Neural cell (in vitro differentiated cells): Measurements from ENCODE around the gene NUP210L. TPM values are rescaled to one million over a fixed set of nuclear protein-coding genes. Genes with fewer than 3 reads are reported as not detected.

ENCODE experiments used
- H2AFZ ChIP-seq: fragments of 200-600, 300-800 bp; sonication (generic), shearing (Covaris generic); 2 replicates; pipeline ENCODE4 v1.6.0; 2014; ENCODE audit warnings: low read depth, mild to moderate bottlenecking, antibody characterized with exemption, low read length, moderate library complexity
- H3F3A ChIP-seq: fragments of 200-600 bp; shearing (Covaris generic); 2 replicates; pipeline ENCODE4 v1.6.1; 2016; ENCODE audit warnings: mild to moderate bottlenecking, moderate library complexity, mixed read lengths, antibody characterized with exemption, low read length; ENCODE audit not compliant: insufficient read depth, poor library complexity, severe bottlenecking
- H3K27ac ChIP-seq: fragments of 200-600, 300-800 bp; sonication (generic), shearing (Covaris generic); 2 replicates; pipeline ENCODE4 v1.5.1; 2014; ENCODE audit warnings: mild to moderate bottlenecking, low read length, moderate library complexity
- H3K27me3 ChIP-seq: fragments of 300-800, 200-600 bp; sonication (generic), shearing (Covaris generic); 2 replicates; pipeline ENCODE4 v1.6.0; 2014; ENCODE audit warnings: mild to moderate bottlenecking, low read depth, low read length, moderate library complexity; ENCODE audit not compliant: insufficient read depth
- H3K36me3 ChIP-seq: fragments of 300-800, 200-600 bp; sonication (generic), shearing (Covaris generic); 2 replicates; pipeline ENCODE4 v1.5.1; 2014; ENCODE audit warnings: mild to moderate bottlenecking, antibody characterized with exemption, low read length, moderate library complexity; ENCODE audit not compliant: insufficient read depth
- H3K4me2 ChIP-seq: fragments of 300-800, 200-600 bp; sonication (generic), shearing (Covaris generic); 2 replicates; pipeline ENCODE4 v1.6.0; 2014; ENCODE audit warnings: mild to moderate bottlenecking, low read length
- H3K4me3 ChIP-seq: fragments of 300-800, 200-600 bp; sonication (generic), shearing (Covaris generic); 2 replicates; pipeline ENCODE4 v1.5.1; 2014; ENCODE audit warnings: mild to moderate bottlenecking, low read length, moderate library complexity
- H3K79me2 ChIP-seq: fragments of 200-600 bp; shearing (Covaris generic); replicated peaks from 2 replicates; pipeline ENCODE4 v1.6.0; 2014; ENCODE audit warnings: mild to moderate bottlenecking, low read length, moderate library complexity; ENCODE audit not compliant: insufficient read depth
- H3K9ac ChIP-seq: fragments of 300-800, 200-600 bp; sonication (generic), shearing (Covaris generic); 2 replicates; pipeline ENCODE4 v1.6.1; 2016; ENCODE audit warnings: mild to moderate bottlenecking, low read length, mixed read lengths
- H3K9me2 ChIP-seq: fragments of 200-600 bp; shearing (Covaris generic); 2 replicates; pipeline ENCODE4 v1.6.1; 2016; ENCODE audit warnings: mild to moderate bottlenecking, low read length, mixed read lengths; ENCODE audit not compliant: insufficient read depth
- H3K9me3 ChIP-seq: fragments of 200-600, 300-800 bp; sonication (generic), shearing (Covaris generic); 2 replicates; pipeline ENCODE4 v1.6.1; 2016; ENCODE audit warnings: mild to moderate bottlenecking, mixed run types, low read length, moderate library complexity, mixed read lengths
- H4K20me1 ChIP-seq: fragments of 200-600 bp; shearing (Covaris generic); 2 replicates; pipeline ENCODE4 v1.6.1; 2016; ENCODE audit warnings: mild to moderate bottlenecking, mixed run types; ENCODE audit not compliant: insufficient read depth
- CTCF ChIP-seq: fragments of 450-650 bp; IDR thresholded peaks from 2 replicates; pipeline ENCODE4 v1.5.1; 2014; ENCODE audit warnings: antibody characterized with exemption, mild to moderate bottlenecking, moderate library complexity; ENCODE audit not compliant: poor library complexity, severe bottlenecking
- EP300 ChIP-seq: fragments of 450-650 bp; conservative IDR thresholded peaks from 2 replicates; pipeline ENCODE4 v1.6.1; 2014; ENCODE audit warnings: antibody characterized with exemption, mild to moderate bottlenecking, moderate library complexity; ENCODE audit not compliant: poor library complexity, severe bottlenecking
- EZH2 ChIP-seq: fragments of 200-600, 300-800 bp; shearing (Covaris generic), sonication (generic); IDR thresholded peaks from 2 replicates; pipeline ENCODE4 v1.6.1; 2014; ENCODE audit warnings: antibody characterized with exemption, low read length, borderline replicate concordance, mild to moderate bottlenecking; ENCODE audit not compliant: insufficient read depth, poor library complexity, severe bottlenecking
- MXI1 ChIP-seq: fragments of 450-650 bp; conservative IDR thresholded peaks from 2 replicates; pipeline ENCODE4 v1.6.1; 2014; ENCODE audit warnings: antibody characterized with exemption, mild to moderate bottlenecking; ENCODE audit not compliant: poor library complexity, severe bottlenecking
- RAD21 ChIP-seq: fragments of 450-650 bp; conservative IDR thresholded peaks from 2 replicates; pipeline ENCODE4 v1.6.1; 2014; ENCODE audit warnings: antibody characterized with exemption, mild to moderate bottlenecking, moderate library complexity
- REST ChIP-seq: IDR thresholded peaks from 2 replicates; pipeline ENCODE4 v1.6.1; 2012; ENCODE audit warnings: borderline replicate concordance
- SMC3 ChIP-seq: fragments of 450-650 bp; conservative IDR thresholded peaks from 2 replicates; pipeline ENCODE4 v1.6.1; 2014; ENCODE audit warnings: antibody characterized with exemption, mild to moderate bottlenecking, moderate library complexity; ENCODE audit not compliant: poor library complexity
- polyA plus RNA-seq: library from polyadenylated mRNA; depleted of rRNA; stranded (reverse); fragments of >200 nt; gene quantifications from 2 replicates; pipeline ENCODE4 v1.2.3, GENCODE V29; 2014

NUP210L gene
- polyA plus RNA-seq, 1 donor from 2014 or later = 0.09 TPM

GRCh38 chr1:154158307-154159125 lies 3.6 kb upstream of the NUP210L start:
- Histone ChIP-seq H3K36me3 (peaks cover 23% of the 10 kb centered on the region), H2AFZ (no peak overlapping the region), H3K9me2 (no peaks in the 10 kb centered on the region), H3K9me3 (no peaks in the 10 kb centered on the region), H3F3A (no peaks in the 10 kb centered on the region), H3K9ac (no peak overlapping the region), H3K4me3 (no peak overlapping the region), H3K27me3 (no peaks in the 10 kb centered on the region), H3K4me2 (no peak overlapping the region), H3K79me2 (no peaks in the 10 kb centered on the region), H4K20me1 (no peaks in the 10 kb centered on the region), H3K27ac (no peak overlapping the region)
- TF ChIP-seq EZH2 = no peak
- no peak for TF ChIP-seq MXI1
- no peak for TF ChIP-seq RAD21
- no peak for TF ChIP-seq EP300

GRCh38 chr1:154157520-154158306 lies 2.8 kb upstream of the NUP210L start:
- Histone ChIP-seq H2AFZ (no peak overlapping the region), H3K4me3 (no peak overlapping the region), H3K27ac (no peak overlapping the region), H3K27me3 (no peaks in the 10 kb centered on the region), H3K9me2 (no peaks in the 10 kb centered on the region), H3K36me3 (peaks cover 23% of the 10 kb centered on the region), H3F3A (no peaks in the 10 kb centered on the region), H3K79me2 (no peaks in the 10 kb centered on the region), H3K4me2 (no peak overlapping the region), H4K20me1 (no peaks in the 10 kb centered on the region), H3K9ac (no peak overlapping the region), H3K9me3 (no peaks in the 10 kb centered on the region)
- TF ChIP-seq REST = no peak
- TF ChIP-seq CTCF = no peak
- TF ChIP-seq RAD21 = no peak
- no peak for TF ChIP-seq SMC3
- TF ChIP-seq EZH2 = no peak
